Sigmoid colon (tissue), 7 donors: ENCODE results near the gene SLC25A53. TPM values are rescaled to one million over a fixed set of nuclear protein-coding genes. Genes with fewer than 3 reads are reported as not detected.

Experiments used
- DNase-seq: peaks from one replicate; pipeline ENCODE4 v3.0.0-alpha.2; 2019
- H3K27ac ChIP-seq, 4 donors: fragments of 200-600 bp; sonication (generic); one replicate each; pipeline ENCODE4 v1.5.1; 2016 to 2019; ENCODE audit warnings: mild to moderate bottlenecking in 1 of 4
- H3K27me3 ChIP-seq, 3 donors: fragments of 200-600 bp; sonication (generic); one replicate each; pipeline ENCODE4 v1.5.1; 2019; ENCODE audit warnings: mild to moderate bottlenecking in 1 of 3
- H3K36me3 ChIP-seq, 4 donors: fragments of 200-600 bp; sonication (generic); one replicate each; pipeline ENCODE4 v1.5.1; 2016 to 2019
- H3K4me1 ChIP-seq, 4 donors: fragments of 200-600 bp; sonication (generic); one replicate each; pipeline ENCODE4 v1.5.1; 2017 to 2019
- H3K4me3 ChIP-seq, 4 donors: fragments of 200-600 bp; sonication (generic); one replicate each; pipeline ENCODE4 v1.5.1; 2017 to 2019; ENCODE audit warnings: mild to moderate bottlenecking in 2 of 4, moderate library complexity in 1 of 4
- H3K9me3 ChIP-seq, 4 donors: fragments of 200-600 bp in 3 of 4; sonication (generic) in 3 of 4; one replicate each; pipeline versions ENCODE4 v1.5.1 to v1.6.1; 2013 to 2019
- EP300 ChIP-seq, 4 donors: sonication (generic); formaldehyde crosslinking; IDR thresholded peaks; one replicate each; pipeline ENCODE4 v1.6.1; 2017; ENCODE audit warnings: antibody characterized with exemption in 4 of 4
- POLR2A ChIP-seq, 2 donors: fragments of 450-650 bp; IDR thresholded peaks; one replicate each; pipeline ENCODE4 v1.6.1; 2016; ENCODE audit warnings: antibody characterized with exemption in 2 of 2, mild to moderate bottlenecking in 2 of 2, moderate library complexity in 2 of 2
- POLR2AphosphoS5 ChIP-seq, 4 donors: sonication (generic); formaldehyde crosslinking; IDR thresholded peaks; one replicate each; pipeline ENCODE4 v1.6.1; 2017; ENCODE audit warnings: antibody characterized with exemption in 4 of 4
- WGBS, 2 donors: extraction: QIAGEN DNeasy Blood & Tissue Kit; methylation state at CpG; one replicate each; pipeline ENCODE4 v1.1.7; 2013; 5-methylcytosine and 5-hydroxymethylcytosine counted together
- intact Hi-C: fragments of 100-400 bp; cut with DNase I; formaldehyde crosslinking; loops from one replicate; pipeline ENCODE4 v1.15.1; 2023
- polyA plus RNA-seq, 3 donors: library from polyadenylated mRNA; stranded (reverse); fragments of 200-250 nt; gene quantifications; one replicate each; pipeline ENCODE4 v1.2.3, GENCODE V29; 2013
- total RNA-seq, 4 donors: library from RNA; depleted of rRNA; stranded (reverse); fragments of >200 nt; gene quantifications; one replicate each; pipeline ENCODE4 v1.1.0, GENCODE V29; 2016
- TF ChIP-seq, protein P1 (sequence below), 4 experiments: fragments of 450-650 bp in 3 of 4; fragments of 200-600 bp in 1 of 4; IDR thresholded peaks; one replicate each; pipeline ENCODE4 v1.5.1; 2016 to 2019; ENCODE audit warnings: antibody characterized with exemption in 4 of 4, mild to moderate bottlenecking in 3 of 4, moderate library complexity in 2 of 4
- donor health status: healthy with polysubstance abuse.
- donor health status: Bipolar disorder and iron deficiency.
- donor health status: healthy.

Gene SLC25A53, protein sequence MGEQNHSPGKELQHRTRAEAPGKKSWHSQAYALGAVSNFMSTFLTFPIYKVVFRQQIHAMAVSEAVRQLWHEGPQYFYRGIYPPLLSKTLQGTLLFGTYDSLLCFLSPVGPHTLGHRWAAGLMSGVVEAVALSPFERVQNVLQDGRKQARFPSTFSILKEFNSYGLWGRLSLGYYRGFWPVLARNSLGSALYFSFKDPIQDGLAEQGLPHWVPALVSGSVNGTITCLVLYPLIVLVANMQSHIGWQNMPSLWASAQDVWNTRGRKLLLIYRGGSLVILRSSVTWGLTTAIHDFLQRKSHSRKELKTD
- total RNA-seq, result 10 to 100 TPM; 14.7 to 23.5 (median 20.5) TPM
- 10 to 100 TPM in 1 of 3 donors, 1 to 10 TPM in 2; 8.2 to 10.8 (median 8.3) TPM for polyA plus RNA-seq

DNA sequence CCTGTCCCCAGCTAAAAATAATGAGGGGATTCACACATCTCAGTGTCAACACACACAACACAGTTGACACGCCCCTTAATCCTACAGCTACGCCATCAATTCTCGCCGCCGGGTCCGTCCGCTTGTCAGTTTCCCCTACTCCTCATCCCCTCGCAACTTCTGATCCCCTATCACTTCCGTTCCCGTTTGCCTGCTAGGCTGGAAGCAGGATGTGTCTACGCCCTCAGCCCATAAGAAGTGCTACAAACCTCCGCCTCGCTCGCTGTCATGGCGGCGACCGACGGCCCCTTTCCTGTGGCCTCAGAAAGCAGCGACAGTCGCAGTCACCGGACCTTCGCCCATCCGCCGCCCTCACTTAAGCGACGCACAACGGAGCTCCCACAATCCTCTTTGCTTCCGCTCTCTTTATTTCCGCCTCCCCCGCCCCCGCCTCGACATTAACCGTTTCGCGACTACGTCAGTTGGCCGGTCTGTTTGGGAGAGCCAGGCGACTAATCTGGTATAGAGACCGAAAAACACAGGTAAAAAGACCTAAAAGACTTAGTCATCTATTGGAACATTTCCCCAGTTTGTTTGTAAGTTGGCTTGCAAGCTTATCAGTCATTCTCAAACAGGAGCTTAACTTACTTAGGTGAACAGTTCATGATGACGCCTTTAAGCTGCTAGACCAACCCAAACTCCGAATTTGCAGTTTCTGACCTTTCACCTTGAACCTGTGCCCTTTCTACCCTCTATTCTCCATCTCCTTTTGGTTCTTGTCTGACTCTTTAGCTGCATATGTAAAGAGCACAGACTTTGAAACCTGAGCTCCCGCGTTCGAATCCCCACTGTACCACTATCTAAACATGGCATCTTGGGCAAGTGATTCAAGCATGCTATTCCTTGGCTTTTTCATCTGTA, at the start of gene SLC25A53:
Gene SLC25A53 (minus strand): TSS at position 380 of the 900 bp plus-strand sequence. CDS start 51,752 bp downstream, outside the sequence.
- 1% methylated on average over 44 of the region's 44 CpGs for WGBS, 2 donors
- Histone ChIP-seq H3K9me3 (no peaks in the 10 kb centered on the region), H3K4me3 (peak within 1 kb of the TSS; percentile 49 to 63 (median 58)), H3K27ac (peak within 1 kb of the TSS; percentile 83 to 88 (median 86)), H3K36me3 (no peaks in the 10 kb centered on the region), H3K27me3 (no peaks in the 10 kb centered on the region), H3K4me1 (peaks cover 0 to 10% (median 8%) of the 10 kb centered on the region in 4 donors)
- TF ChIP-seq, protein P1, sequence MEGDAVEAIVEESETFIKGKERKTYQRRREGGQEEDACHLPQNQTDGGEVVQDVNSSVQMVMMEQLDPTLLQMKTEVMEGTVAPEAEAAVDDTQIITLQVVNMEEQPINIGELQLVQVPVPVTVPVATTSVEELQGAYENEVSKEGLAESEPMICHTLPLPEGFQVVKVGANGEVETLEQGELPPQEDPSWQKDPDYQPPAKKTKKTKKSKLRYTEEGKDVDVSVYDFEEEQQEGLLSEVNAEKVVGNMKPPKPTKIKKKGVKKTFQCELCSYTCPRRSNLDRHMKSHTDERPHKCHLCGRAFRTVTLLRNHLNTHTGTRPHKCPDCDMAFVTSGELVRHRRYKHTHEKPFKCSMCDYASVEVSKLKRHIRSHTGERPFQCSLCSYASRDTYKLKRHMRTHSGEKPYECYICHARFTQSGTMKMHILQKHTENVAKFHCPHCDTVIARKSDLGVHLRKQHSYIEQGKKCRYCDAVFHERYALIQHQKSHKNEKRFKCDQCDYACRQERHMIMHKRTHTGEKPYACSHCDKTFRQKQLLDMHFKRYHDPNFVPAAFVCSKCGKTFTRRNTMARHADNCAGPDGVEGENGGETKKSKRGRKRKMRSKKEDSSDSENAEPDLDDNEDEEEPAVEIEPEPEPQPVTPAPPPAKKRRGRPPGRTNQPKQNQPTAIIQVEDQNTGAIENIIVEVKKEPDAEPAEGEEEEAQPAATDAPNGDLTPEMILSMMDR (IDR thresholded peaks at IDR 0.05), result no peak
- TF ChIP-seq POLR2A (IDR thresholded peaks at IDR 0.05) (peak; percentile 25 to 40), POLR2AphosphoS5 (IDR thresholded peaks at IDR 0.05) (peak; percentile 65 to 77 (median 72))
- intact Hi-C loops, result no loop called here
- peak; percentile 84 for DNase-seq

DNA sequence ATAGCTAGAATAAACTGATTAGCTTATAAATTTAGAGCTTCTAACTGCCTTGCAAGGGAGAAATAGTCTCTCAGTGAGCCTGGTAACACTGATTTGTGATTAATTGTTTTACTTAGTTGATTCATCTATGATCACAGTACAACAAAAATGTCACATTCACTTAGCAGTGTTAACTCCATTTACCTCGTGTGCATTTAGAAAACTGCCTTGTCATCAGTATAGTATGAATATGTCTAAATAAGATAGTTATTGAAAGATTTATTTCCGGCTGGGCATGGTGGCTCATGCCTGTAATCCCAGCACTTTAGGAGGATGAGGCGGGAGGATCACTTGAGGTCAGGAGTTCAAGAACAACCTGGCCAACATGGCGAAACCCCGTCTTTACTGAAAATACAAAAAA, 48.7 kb upstream of the SLC25A53 start:
- intact Hi-C loops, result no loop called here
- no peak overlapping the region for H3K27ac ChIP-seq
- no peak overlapping the region for H3K4me3 ChIP-seq
- no peak for TF ChIP-seq POLR2AphosphoS5 (IDR thresholded peaks at IDR 0.05)
- TF ChIP-seq, protein P1 (IDR thresholded peaks at IDR 0.05), result no peak
- TF ChIP-seq POLR2A (IDR thresholded peaks at IDR 0.05), result no peak
- no peaks in the 10 kb centered on the region for H3K36me3 ChIP-seq
- no peaks in the 10 kb centered on the region for H3K9me3 ChIP-seq
- H3K4me1 ChIP-seq, result no peaks in the 10 kb centered on the region
- 95 to 96% methylated on average over 5 of the region's 5 CpGs for WGBS, 2 donors
- no peaks in the 10 kb centered on the region for H3K27me3 ChIP-seq
- no peak for DNase-seq

DNA sequence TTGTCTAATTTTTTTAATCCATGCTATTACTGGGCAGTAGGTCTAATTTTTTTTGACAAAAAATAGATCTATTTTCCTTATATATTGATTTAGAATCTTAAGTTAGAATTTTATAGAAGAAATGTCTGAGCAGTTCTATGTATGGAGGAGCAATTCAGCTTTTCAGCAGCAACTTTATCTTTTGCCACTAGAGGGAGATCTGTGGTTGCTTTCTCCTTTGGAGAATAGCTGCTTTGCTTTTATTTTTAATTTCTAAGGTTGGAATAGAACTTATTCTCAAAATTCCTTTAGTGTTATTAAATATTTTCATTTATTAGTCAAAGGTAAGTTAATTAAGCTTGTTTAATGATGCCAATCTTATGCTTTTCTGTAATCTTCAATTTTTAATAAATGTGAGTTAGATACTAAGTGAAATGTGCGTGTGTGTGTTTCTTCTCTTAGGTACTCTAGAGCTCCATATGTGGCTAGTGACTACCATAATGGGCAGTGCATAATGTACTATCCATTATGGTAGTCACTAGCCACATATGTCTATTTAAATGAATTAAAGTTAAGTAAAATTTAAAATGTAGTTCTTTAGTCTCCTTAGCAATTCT, 38.8 kb upstream of the SLC25A53 start:
- no peak for TF ChIP-seq EP300 (IDR thresholded peaks at IDR 0.05)
- TF ChIP-seq, protein P1 (IDR thresholded peaks at IDR 0.05), result peak in 3 of 4 experiments; percentile 19 to 56 (median 21)
- no peak for DNase-seq
- H3K4me1 ChIP-seq, result no peaks in the 10 kb centered on the region
- intact Hi-C loops, result no loop called here
- H3K4me3 ChIP-seq, result no peak overlapping the region
- no peaks in the 10 kb centered on the region for H3K27me3 ChIP-seq
- peaks cover 0 to 11% (median 0%) of the 10 kb centered on the region in 4 donors for H3K36me3 ChIP-seq
- whole genome bisulfite sequencing, 2 donors, result 94 to 100% methylated on average over 1 of the region's 1 CpG
- H3K27ac ChIP-seq, result no peak overlapping the region
- no peaks in the 10 kb centered on the region for H3K9me3 ChIP-seq

DNA sequence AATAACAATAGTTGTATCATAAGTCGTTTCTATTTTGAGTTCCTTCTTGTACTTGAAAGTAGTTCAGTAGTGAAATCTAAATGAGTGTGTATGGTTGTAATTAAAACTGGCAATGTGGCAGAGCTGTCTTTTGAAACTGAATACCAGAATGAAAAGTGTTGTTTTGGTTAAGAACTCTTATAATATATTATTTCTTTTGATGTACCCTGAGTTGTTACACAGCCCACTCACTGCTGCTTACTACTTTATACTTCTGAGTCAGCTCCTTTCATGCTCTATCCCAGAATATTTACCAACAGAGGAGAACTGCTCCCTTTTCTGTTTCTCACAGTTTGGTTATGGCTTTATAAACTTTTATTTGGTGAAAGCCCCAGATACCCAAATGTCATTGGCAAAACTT, 38.2 kb upstream of the SLC25A53 start:
- TF ChIP-seq POLR2A (IDR thresholded peaks at IDR 0.05) (no peak), EP300 (IDR thresholded peaks at IDR 0.05) (no peak), POLR2AphosphoS5 (IDR thresholded peaks at IDR 0.05) (no peak)
- TF ChIP-seq, protein P1 (IDR thresholded peaks at IDR 0.05), result no peak
- 39 to 65% methylated on average over 1 of the region's 1 CpG for WGBS, 2 donors
- Histone ChIP-seq H3K27me3 (no peaks in the 10 kb centered on the region), H3K4me1 (no peaks in the 10 kb centered on the region), H3K36me3 (peaks cover 0 to 13% (median 2%) of the 10 kb centered on the region in 4 donors), H3K27ac (no peak overlapping the region), H3K4me3 (no peak overlapping the region), H3K9me3 (no peaks in the 10 kb centered on the region)
- DNase-seq, result no peak
- intact Hi-C loops, result no loop called here
